HUDEP-2 (cell line): ENCODE data around the gene RPTOR.

Experiments used
- DNase-seq, 76 experiments: peaks; one replicate each; lab custom pipeline; 2025; ENCODE audit not compliant: unreplicated experiment in 76 of 76; lab: John Stamatoyannopoulos, UW

RPTOR gene

GRCh38 chr17:80835816-80836657 lies 291.4 kb downstream of the RPTOR start:
- no peak for DNase-seq

DNA sequence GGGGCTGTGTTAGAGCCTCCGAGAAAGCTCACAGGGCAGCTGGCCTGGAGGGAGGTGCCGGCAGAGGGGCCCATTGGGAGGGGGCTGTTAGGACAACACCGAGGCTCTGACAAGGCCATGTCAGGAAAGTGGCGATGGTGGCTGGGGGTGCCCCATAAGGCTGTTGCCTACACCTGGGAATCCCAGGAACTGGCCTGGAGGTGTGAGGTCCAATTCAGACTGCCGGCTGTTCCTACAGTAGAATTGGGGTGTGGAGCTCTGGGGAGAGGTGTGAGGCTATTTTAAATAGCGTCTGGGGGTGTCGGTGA lies 292.0 kb downstream of the RPTOR start:
- DNase-seq, result no peak

DNA sequence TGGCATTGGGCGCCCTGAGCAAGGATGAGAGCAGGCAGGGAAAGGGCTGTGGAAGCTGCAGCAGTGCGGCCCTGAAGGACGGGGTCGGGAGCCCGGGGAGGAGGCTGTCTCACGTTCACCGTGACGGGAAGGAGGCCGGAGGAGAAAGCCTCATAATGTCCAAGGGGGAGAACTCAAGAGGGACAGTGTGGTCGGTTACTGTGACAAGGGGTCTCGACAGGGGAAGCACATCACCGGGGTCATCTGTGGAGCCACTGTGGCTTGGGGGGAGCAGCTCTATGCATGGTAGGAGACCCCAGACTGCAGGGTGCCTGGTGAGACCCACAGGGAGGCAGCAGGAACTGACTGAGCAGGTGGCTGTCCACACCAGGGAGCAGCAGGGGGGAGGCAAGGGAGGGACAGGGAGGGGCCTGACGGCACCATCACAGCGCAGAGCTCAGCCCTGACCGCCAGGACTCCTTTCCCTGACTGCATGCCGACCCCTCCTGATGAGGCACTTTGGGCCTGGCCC lies 292.4 kb downstream of the RPTOR start:
- no peak for DNase-seq

DNA sequence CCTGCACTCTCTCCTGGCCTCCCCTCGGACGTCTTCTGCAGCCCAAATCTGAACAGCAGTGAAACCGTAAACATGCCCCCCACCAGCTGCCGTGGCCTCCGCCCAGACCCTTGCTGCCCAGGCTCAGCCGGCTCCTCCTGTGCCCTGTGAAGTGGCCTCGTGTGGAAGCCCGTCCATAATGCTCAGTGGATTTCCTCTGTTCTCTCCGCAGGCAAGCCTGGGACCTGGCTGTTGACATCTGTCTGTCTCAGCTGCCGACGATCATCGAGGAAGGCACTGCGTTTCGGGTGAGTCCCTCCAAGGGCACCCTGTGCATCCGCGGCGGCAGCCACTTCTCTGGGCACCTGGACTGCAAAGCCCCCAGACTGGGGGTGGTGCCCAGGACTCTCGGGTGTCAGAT lies 293.1 kb downstream of the RPTOR start:
- no peak for DNase-seq

- no peak for DNase-seq
Observed at GRCh38 chr17:80838311-80839025, 293.8 kb downstream of the RPTOR start.

DNA sequence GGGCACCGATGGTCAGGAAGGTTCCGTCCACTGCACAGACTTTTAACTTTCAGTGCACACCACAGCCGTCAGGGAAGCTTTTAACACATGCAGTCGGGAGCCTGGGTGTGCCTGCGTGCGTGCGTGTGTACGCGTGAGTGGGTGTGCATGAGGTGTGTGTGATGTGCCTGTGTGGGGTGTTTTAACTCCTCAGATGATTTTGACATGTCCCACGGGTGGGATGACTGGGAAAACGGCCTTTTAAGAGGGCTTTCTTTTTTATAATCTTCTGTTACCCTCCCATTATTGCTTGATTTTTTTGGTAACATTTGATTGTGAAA lies 294.3 kb downstream of the RPTOR start:
- no peak for DNase-seq

DNA sequence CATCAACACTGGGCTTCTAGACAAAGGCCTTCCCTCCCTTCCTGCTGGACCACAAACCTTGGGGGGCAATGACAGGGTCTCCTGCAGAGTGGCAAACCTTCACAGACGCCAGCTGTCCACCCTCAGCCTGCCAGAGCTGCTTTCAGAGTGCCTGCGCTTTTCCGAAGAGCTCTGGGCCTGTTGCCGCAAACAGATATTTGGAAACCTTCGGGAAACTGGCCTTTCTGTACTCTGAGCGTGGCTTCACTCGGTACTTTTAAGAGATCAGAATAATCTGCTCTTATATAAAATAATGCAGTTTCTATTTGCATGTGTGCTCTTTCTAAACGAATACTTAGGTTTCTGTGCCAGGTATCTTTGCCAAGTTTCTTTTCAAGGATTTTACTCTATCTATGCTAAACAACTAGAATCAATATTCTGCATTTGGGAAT lies 294.9 kb downstream of the RPTOR start:
- DNase-seq, result no peak

DNA sequence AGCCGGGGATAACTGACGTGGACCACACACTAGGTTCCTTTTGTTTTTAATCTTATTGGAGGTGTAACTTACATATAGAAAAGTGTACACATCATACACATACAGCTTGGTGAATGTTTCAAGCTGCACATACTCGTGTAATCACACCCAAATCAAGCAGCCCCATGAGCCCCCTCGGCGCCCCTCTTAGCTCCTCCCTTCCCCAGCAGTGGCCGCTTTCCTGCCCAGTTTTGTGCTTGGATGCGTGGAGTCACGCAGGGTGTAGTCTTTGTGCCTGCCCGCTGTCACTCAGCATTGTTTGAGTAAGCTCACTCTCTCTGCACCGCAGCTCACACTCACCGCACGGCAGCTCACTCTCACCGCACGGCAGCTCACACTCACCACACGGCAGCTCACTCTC lies 295.3 kb downstream of the RPTOR start:
- DNase-seq, result no peak

DNA sequence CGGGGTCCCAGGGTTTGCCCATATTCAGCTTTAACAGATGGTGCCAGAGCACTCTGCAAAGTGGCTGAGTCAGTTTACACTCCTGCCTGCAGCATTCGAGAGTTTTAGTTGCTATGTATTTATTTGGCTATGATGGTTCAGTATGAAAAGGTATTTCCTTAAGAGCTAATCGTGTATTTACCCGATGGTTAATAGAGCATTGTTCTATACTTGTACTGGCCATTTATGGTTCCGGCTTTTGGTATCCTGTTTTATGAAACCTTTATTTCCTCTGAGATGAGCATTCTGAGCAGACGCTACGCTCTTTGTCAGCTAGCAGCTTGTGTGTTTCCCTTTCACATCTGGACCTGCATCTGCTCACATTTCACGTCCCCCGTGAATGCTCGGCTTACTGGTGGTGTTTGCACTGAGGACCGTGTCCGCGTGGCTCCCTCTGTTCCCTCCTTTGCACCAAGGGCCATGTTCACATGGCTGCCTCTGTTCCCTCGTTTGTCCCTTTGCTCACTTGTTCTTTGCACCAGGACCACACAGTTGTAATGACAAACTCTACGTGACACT lies 297.9 kb downstream of the RPTOR start:
- DNase-seq, result no peak

DNA sequence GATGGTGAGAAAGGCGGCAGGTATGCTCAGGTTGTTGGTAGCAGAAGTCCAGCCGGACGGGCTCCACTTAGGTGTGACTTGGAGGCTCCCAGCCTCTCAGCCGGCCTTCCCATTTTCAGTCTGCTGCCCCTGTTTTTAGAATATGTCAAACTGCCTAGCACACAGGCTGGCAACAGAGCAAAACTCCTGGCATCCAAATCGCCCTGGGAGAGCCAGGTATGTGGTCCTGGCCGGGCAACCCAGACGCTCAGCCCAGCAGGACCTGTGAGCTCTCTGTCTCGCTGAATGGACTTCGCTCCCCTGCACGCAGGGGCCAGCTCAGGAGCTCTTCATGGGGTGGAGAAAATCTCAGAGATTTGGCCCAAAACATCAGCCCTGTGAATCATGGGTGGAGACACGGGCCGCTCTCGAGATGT lies 299.1 kb downstream of the RPTOR start:
- DNase-seq, result no peak

GRCh38 chr17:80844418-80844990 lies 299.9 kb downstream of the RPTOR start:
- DNase-seq, result peak in 12 of 76 experiments; percentile 36 to 95 (median 86)

DNA sequence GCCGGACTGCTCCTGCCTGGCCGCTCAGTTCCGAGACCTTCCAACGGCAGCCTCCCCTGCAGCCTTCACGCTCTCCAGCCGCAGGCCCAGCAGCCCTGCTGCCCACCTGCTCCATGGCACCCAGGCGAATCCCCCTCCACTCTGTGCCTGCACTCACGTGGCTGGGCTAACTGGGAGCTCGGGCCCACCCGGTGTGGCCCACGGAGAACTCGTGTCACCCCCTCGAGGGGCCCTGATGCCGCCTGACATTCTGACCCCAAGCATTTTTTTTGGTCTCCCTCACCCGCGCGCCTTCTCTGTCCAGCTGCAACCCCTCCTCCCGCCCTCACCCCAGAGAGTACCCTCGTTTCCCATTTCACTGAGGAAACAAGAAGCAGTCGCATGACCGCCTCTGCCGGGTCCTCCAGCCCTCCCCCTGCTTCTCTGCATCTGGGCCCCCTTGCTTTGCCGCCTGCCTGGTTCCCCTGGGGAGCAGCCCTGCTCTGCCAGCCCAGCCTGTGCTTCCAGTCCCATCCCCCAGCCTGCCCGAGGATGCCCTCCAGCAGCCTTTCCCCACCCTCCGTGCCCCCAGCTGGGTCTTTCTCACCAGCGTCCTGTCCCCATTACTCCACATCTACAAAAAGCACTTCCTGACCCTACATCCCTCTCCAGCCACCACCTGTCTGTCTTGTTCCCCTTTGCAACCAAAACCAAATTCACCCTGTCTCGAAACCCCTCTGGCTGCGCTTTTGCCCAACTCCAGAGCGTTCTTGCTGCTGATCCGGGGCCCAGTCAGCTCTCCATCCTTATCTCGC lies 300.6 kb downstream of the RPTOR start:
- no peak for DNase-seq

DNA sequence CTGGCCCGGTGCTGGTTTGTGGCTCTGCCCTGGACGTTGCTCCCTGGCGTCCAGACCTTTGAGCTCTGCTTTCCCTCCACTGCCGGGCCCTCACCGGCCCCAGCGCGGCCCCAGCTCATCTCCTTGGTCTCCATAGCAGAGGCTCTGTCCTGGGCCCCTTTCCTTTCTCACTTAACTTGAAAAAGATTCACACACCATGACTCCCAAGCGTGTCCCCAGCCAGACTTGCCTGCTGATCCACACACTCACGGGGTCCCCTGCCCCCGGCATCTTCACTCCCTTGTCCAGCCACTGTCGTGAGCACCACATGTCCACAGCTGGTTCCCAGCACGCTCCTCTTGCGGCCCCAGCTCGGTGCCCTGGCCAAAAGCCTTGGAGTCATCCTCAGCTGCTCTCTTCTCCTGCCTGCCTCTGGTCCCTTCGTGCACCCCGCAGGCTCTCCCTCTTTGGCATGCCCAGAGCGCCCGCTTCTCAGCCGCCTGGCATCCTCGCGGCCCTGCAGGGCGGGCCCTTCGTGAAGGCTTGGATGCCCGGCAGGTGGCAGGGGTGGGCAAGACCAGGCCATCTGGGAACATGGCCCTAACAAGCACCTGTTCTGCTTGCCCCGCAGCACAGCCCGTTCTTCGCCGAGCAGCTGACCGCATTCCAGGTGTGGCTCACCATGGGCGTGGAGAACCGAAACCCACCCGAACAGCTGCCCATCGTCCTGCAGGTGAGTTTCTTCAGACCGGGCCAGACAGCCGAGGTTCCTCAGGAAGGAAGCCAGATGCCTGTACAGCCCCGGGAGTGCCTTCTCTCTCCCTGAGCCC lies 301.4 kb downstream of the RPTOR start:
- DNase-seq, result no peak

DNA sequence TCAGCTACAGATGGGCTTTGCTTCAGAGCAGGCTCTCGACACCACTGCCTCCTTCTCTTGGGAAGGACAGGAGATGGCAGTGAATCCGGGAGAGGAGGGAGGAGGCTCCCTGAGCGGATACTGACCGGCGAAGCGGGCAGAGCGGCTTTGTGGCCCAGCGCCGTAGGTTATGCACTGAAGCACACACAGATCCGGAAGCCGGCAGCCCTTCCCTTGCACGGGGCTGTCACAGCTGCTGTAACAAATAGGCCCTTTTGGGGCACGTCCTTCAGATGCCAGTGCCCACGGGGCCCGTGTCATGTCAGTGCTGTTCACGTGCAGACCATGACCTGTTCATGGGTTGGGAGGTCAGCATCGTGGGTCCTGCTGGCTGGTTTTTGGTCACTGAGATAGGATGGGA lies 302.3 kb downstream of the RPTOR start:
- no peak for DNase-seq

DNA sequence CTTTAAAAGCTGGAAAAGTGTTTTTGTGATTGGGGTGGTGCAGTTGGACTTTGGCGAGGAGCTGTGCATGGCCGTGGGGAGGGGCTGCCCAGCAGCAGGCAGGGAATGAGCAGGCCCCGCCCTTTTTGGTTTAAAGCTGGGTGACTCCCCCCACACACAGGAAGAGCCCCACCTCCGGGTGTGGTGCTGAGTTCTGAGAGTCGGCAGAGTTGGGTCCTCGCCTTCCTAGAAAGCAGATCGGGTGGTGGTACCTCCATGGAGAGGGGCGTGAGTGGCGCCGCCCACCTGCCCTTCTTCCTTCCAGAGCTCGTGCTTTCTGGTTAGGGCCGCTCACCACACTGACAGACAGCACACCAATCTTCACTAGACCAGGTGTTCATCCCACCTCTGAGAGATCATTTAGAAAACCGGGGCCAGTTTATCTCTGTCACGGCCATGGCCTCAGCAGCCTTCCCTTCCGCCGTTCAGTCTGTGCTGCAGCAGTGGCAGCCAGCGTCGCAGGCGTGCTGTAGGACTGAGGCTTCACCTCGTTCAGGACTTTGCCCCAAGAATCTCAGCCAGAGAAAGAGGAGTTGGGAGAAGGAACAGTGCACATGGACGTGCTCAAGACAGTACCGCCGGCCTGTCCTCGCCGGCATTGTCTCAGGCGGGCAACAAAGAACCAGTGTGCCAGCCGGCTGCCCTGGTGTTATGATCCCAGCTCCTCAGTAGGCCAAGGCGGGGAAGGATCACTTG lies 303.0 kb downstream of the RPTOR start:
- DNase-seq, result peak in 49 of 76 experiments; percentile 3 to 63 (median 32)

- no peak for DNase-seq
Observed at GRCh38 chr17:80848449-80849102, 303.9 kb downstream of the RPTOR start.

- no peak for DNase-seq
Observed at GRCh38 chr17:80849119-80849518, 304.5 kb downstream of the RPTOR start.

DNA sequence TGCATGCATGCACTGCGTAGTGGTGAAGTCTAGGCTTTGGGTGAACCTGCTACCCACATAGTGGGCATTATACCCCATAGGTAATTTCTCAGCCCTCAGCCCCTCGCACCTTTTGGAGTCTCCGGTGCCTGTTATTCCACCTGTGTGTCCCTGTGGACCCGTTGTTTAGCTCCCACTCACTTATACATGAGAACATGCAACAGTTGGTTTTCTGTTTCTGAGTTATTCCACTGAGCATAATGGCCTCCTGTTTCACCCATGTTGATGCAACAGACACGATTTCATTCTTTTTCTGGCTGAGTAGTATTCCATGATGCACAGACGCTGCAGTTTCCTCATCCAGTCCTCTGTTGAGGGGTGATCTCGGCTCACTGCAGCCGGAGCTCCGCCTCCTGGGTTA lies 305.5 kb downstream of the RPTOR start:
- no peak for DNase-seq

- DNase-seq, result no peak
Observed at GRCh38 chr17:80850817-80851216, 306.2 kb downstream of the RPTOR start.
